Spleen (tissue), 11 donors: ENCODE data around the gene CNP. TPM values are rescaled to one million over a fixed set of nuclear protein-coding genes. Genes with fewer than 3 reads are reported as not detected.

ENCODE experiments used
- DNase-seq: peaks from one replicate; pipeline ENCODE4 v3.0.0-alpha.2; 2020
- H3K27ac ChIP-seq, 8 donors: fragments of 200-600 bp; sonication (generic) in 7 of 8; 1 replicate in 4 of 8; 2 replicates in 4 of 8; pipeline versions ENCODE4 v1.5.0 to v1.8.0; 2016 to 2021; ENCODE audit warnings: inconsistent platforms in 4 of 8, mild to moderate bottlenecking in 4 of 8, moderate library complexity in 1 of 8
- H3K27me3 ChIP-seq, 7 donors: fragments of 200-600 bp; sonication (generic) in 6 of 7; replicated peaks in 1 of 7; 1 replicate in 4 of 7; 2 replicates in 3 of 7; pipeline versions ENCODE4 v1.5.0 to v1.8.0; 2016 to 2021; ENCODE audit warnings: inconsistent platforms in 3 of 7, mild to moderate bottlenecking in 1 of 7
- H3K36me3 ChIP-seq, 6 donors: fragments of 200-600 bp; sonication (generic) in 5 of 6; 1 replicate in 4 of 6; 2 replicates in 2 of 6; pipeline versions ENCODE4 v1.5.0 to v1.8.0; 2016 to 2021; ENCODE audit warnings: inconsistent platforms in 2 of 6
- H3K4me1 ChIP-seq, 6 donors: fragments of 200-600 bp; sonication (generic) in 5 of 6; 1 replicate in 3 of 6; 2 replicates in 3 of 6; pipeline versions ENCODE4 v1.5.0 to v1.8.0; 2016 to 2021; ENCODE audit warnings: inconsistent platforms in 3 of 6
- H3K4me3 ChIP-seq, 8 donors: fragments of 200-600 bp; sonication (generic) in 7 of 8; 1 replicate in 4 of 8; 2 replicates in 4 of 8; pipeline versions ENCODE4 v1.5.0 to v1.8.0; 2016 to 2021; ENCODE audit warnings: inconsistent platforms in 4 of 8, mild to moderate bottlenecking in 4 of 8, moderate library complexity in 2 of 8
- H3K9me3 ChIP-seq, 8 donors: fragments of 200-600 bp; sonication (generic) in 7 of 8; 1 replicate in 4 of 8; 2 replicates in 4 of 8; pipeline versions ENCODE4 v1.5.0 to v1.8.0; 2016 to 2021; ENCODE audit warnings: inconsistent platforms in 4 of 8
- POLR2A ChIP-seq, 3 donors: fragments of 450-650 bp; IDR thresholded peaks; one replicate each; pipeline ENCODE4 v1.5.1; 2017; ENCODE audit warnings: antibody characterized with exemption in 3 of 3, mild to moderate bottlenecking in 1 of 3
- POLR2AphosphoS5 ChIP-seq, 3 donors: sonication (generic); formaldehyde crosslinking; IDR thresholded peaks; one replicate each; pipeline ENCODE4 v1.5.1; 2017; ENCODE audit warnings: antibody characterized with exemption in 3 of 3
- WGBS, 5 donors: extraction: QIAGEN DNeasy Blood & Tissue Kit in 3 of 5; methylation state at CpG; one replicate each; pipeline versions ENCODE4 v1.1.5 to v1.1.7; 2013 to 2018; 5-methylcytosine and 5-hydroxymethylcytosine counted together
- intact Hi-C: fragments of 100-400 bp; cut with DNase I; formaldehyde crosslinking; loops from one replicate; pipeline ENCODE4 v1.15.0; 2023; ENCODE audit warnings: low total_unique reads
- polyA plus RNA-seq, 3 donors: library from polyadenylated mRNA; stranded (reverse); fragments of 200-250 nt; gene quantifications; one replicate each; pipeline ENCODE4 v1.2.1, GENCODE V29; 2013
- total RNA-seq, 7 donors: library from RNA; depleted of rRNA in 3 of 7; stranded (reverse); fragments of >200 nt in 3 of 7; fragmentation: NEBNext Ultra II Directional in 4 of 7; extraction: Animal tissue kit (Norgen Biotek cat#: 25700) in 4 of 7; gene quantifications; one replicate each; pipeline versions ENCODE4 v1.1.0 to v1.2.1, GENCODE V29; 2016 to 2021
- TF ChIP-seq, protein P1 (sequence below), 11 experiments: fragments of 200-600 bp in 7 of 11; fragments of 450-650 bp in 4 of 11; sonication (generic) in 4 of 11; IDR thresholded peaks in 8 of 11; conservative IDR thresholded peaks in 3 of 11; 1 replicate in 7 of 11; 2 replicates in 4 of 11; pipeline versions ENCODE4 v1.4.0 to v1.8.0; 2016 to 2021; ENCODE audit warnings: antibody characterized with exemption in 11 of 11, inconsistent platforms in 4 of 11, mild to moderate bottlenecking in 1 of 11
- donor health status: healthy with polysubstance abuse.
- donor health status: DM: no; HTN: no; CAD: no; lungs with moderate emphysema.
- donor health status: DM: no; HTN: no; CAD: no.
- donor health status: Bipolar disorder and iron deficiency.
- donor health status: healthy.
- donor health status: DM: no; HTN: no; CAD: no.
- donor health status: DM: yes; HTN: yes; CAD: no.

CNP gene
- total and polyA plus RNA-seq, 10 donors: 22.3 to 49.8 (median 41.7) TPM

DNA sequence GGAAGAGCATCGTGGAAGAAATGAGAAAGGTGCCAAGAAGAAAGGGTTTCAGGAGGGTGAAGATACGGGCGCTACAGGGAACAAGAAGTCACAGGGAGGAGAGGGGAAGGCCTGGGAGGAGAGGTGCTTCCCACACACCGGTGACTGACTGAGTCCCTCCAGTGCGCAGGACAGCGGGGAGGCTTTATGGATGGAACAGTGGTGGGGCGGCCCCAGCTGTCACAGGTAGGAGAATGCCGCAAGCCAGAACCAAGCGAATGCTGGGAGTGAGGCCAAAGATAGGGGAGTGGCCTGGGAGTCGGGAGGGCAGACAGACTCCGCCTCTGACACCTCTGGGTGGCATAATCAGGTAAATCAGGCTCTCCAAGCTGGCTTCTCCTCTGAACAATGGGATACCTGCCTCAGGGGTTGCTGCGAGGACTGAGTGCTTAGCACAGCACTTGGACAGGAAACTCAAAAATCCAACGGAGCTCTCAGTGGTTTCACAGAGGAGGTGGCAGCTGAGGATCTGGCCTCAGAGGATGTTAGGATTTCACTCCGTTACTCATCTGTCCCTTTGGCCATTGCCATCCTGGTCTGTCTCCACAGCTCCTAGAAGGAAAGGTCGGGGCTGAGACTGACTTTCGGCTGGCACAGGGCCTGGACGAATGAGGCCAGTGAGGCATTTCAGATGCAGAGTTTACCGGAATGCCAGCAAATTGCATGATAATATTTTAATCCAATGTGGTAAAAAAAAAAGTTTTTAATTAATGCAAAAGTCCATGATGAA is 717 bp upstream of the CNP start:
- TF ChIP-seq POLR2A (IDR thresholded peaks at IDR 0.05) (no peak), POLR2AphosphoS5 (IDR thresholded peaks at IDR 0.05) (peak in 1 of 3 donors; percentile 51)
- TF ChIP-seq, protein P1, sequence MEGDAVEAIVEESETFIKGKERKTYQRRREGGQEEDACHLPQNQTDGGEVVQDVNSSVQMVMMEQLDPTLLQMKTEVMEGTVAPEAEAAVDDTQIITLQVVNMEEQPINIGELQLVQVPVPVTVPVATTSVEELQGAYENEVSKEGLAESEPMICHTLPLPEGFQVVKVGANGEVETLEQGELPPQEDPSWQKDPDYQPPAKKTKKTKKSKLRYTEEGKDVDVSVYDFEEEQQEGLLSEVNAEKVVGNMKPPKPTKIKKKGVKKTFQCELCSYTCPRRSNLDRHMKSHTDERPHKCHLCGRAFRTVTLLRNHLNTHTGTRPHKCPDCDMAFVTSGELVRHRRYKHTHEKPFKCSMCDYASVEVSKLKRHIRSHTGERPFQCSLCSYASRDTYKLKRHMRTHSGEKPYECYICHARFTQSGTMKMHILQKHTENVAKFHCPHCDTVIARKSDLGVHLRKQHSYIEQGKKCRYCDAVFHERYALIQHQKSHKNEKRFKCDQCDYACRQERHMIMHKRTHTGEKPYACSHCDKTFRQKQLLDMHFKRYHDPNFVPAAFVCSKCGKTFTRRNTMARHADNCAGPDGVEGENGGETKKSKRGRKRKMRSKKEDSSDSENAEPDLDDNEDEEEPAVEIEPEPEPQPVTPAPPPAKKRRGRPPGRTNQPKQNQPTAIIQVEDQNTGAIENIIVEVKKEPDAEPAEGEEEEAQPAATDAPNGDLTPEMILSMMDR (IDR thresholded peaks at IDR 0.05 in 8 of 11, conservative IDR thresholded peaks at IDR 0.05 in 3 of 11): peak in 1 of 11 experiments; percentile 6
- intact Hi-C loops: loop anchor here (10.0 kb wide), 1 partner anchor 49 kb away; the partner anchor contains the start of gene DNAJC7
- Histone ChIP-seq H3K4me3 (peak overlapping the region; percentile 75 to 95 (median 88)), H3K27me3 (no peaks in the 10 kb centered on the region), H3K9me3 (no peaks in the 10 kb centered on the region), H3K27ac (peak overlapping the region; percentile 81 to 93 (median 90)), H3K36me3 (peaks cover 0 to 29% (median 11%) of the 10 kb centered on the region in 6 donors), H3K4me1 (peaks cover 12 to 65% (median 50%) of the 10 kb centered on the region in 6 donors)
- peak; percentile 86 for DNase-seq
- WGBS, 5 donors: 4 to 9% (median 6%) methylated on average over 17 to 18 of the region's 18 CpGs

DNA sequence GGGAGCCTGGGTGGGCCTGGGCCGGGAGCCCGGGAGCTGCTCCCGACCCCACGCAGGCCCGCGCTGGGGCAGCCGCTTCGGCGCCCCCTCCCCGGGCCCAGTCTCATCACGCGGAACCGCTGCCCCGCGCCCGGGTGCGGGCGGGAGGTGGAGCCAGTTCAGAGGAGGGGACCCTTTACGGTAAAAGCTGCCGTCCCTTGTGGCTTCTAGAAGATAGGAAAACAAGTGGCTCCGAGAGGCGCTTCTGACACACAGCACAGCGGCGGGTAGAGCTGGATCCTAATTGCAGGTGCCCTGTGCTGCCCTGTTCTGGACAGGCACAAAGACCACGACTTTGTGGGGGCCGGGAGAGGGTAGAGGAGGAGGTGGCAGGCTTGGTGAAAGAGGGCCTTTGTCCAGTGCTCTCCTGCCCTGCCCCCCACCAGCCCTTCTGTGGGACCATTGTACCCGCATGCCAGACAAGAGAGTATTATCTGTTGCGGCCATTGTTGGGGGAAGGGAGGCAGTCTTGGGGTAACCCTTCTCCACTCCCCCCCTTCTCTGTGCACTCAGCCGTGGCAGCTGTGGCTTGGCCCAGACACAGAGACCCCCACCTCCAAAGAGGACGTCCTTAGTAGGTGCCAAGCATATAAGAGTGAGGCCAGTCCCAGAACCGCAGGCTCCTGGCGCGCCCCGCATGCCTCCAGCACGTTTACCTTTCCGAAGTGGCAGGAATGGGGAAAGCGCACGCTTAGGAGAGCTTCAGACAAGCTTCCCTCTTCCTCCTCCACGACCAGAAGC is 736 bp downstream of the CNP start:
- DNase-seq: peak; percentile 82
- TF ChIP-seq, protein P1 (IDR thresholded peaks at IDR 0.05 in 8 of 11, conservative IDR thresholded peaks at IDR 0.05 in 3 of 11): no peak
- TF ChIP-seq POLR2AphosphoS5 (IDR thresholded peaks at IDR 0.05) (no peak), POLR2A (IDR thresholded peaks at IDR 0.05) (no peak)
- H3K9me3 ChIP-seq: no peaks in the 10 kb centered on the region
- intact Hi-C loops: loop anchor here (10.0 kb wide), 1 partner anchor 47 kb away; the partner anchor contains the start of gene DNAJC7
- no peaks in the 10 kb centered on the region for H3K27me3 ChIP-seq
- peak overlapping the region; percentile 81 to 93 (median 90) for H3K27ac ChIP-seq
- H3K4me1 ChIP-seq: peaks cover 13 to 76% (median 57%) of the 10 kb centered on the region in 6 donors
- WGBS, 5 donors: 21 to 38% (median 26%) methylated on average over 15 to 39 of the region's 39 CpGs
- H3K36me3 ChIP-seq: peaks cover 0 to 44% (median 18%) of the 10 kb centered on the region in 6 donors
- H3K4me3 ChIP-seq: peak overlapping the region; percentile 75 to 95 (median 88)

DNA sequence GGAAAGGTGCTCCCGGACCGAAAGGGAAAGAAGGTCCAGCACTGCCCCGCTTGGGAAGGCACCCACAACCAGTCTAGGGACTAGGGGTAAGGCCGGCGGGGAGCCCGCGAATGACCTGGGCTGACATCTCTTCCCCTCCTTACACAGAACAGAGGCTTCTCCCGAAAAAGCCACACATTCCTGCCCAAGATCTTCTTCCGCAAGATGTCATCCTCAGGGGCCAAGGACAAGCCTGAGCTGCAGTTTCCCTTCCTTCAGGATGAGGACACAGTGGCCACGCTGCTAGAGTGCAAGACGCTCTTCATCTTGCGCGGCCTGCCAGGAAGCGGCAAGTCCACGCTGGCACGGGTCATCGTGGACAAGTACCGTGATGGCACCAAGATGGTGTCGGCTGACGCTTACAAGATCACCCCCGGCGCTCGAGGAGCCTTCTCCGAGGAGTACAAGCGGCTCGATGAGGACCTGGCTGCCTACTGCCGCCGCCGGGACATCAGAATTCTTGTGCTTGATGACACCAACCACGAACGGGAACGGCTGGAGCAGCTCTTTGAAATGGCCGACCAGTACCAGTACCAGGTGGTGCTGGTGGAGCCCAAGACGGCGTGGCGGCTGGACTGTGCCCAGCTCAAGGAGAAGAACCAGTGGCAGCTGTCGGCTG is 1.5 kb downstream of the CNP start:
- peaks cover 0 to 51% (median 25%) of the 10 kb centered on the region in 6 donors for H3K36me3 ChIP-seq
- 86 to 96% (median 90%) methylated on average over 34 to 37 of the region's 37 CpGs for WGBS, 5 donors
- H3K9me3 ChIP-seq: no peaks in the 10 kb centered on the region
- intact Hi-C loops: loop anchor here (10.0 kb wide), 1 partner anchor 47 kb away; the partner anchor contains the start of gene DNAJC7
- peaks cover 13 to 80% (median 56%) of the 10 kb centered on the region in 6 donors for H3K4me1 ChIP-seq
- no peaks in the 10 kb centered on the region for H3K27me3 ChIP-seq
- H3K4me3 ChIP-seq: peak overlapping the region in 6 of 8 donors; percentile 75 to 94 (median 88)
- DNase-seq: peak; percentile 78
- H3K27ac ChIP-seq: peak overlapping the region in 6 of 8 donors; percentile 81 to 93 (median 90)
- TF ChIP-seq POLR2A (IDR thresholded peaks at IDR 0.05) (no peak), POLR2AphosphoS5 (IDR thresholded peaks at IDR 0.05) (peak; percentile 48 to 80 (median 54))

DNA sequence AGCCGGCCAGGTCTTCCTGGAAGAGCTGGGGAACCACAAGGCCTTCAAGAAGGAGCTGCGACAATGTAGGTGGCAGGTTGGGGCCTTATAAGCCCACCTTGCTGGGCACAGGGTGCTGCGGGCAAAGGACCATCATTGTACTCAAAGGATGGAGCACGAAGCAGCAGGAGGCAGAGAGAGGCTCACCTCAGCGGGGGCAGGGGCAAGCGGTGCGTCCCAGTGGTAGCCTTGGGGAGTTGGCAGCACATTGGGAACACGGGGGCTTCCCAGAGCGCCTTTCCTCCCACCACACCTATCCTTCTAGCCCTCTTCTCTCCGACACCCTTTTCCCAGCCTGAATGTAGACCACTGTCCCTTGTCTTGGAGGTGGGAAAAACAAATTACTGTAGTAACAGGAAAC is 2.1 kb downstream of the CNP start:
- Histone ChIP-seq H3K27ac (peak overlapping the region in 1 of 8 donors; percentile 42), H3K4me1 (peaks cover 13 to 83% (median 62%) of the 10 kb centered on the region in 6 donors), H3K27me3 (no peaks in the 10 kb centered on the region), H3K36me3 (peaks cover 0 to 57% (median 31%) of the 10 kb centered on the region in 6 donors), H3K9me3 (no peaks in the 10 kb centered on the region), H3K4me3 (no peak overlapping the region)
- no peak for DNase-seq
- intact Hi-C loops: loop anchor here (10.0 kb wide), 1 partner anchor 46 kb away; the partner anchor contains the start of gene DNAJC7
- TF ChIP-seq, protein P1 (IDR thresholded peaks at IDR 0.05 in 8 of 11, conservative IDR thresholded peaks at IDR 0.05 in 3 of 11): no peak
- TF ChIP-seq POLR2A (IDR thresholded peaks at IDR 0.05): no peak
- peak in 1 of 3 donors; percentile 19 for TF ChIP-seq POLR2AphosphoS5 (IDR thresholded peaks at IDR 0.05)
- WGBS, 5 donors: 84 to 97% (median 91%) methylated on average over 10 of the region's 10 CpGs
